Subcutaneous adipose tissue (tissue), 4 donors: ENCODE data around the gene RCBTB2. TPM values are rescaled to one million over a fixed set of nuclear protein-coding genes. Genes with fewer than 3 reads are reported as not detected.

Experiments
- CTCF ChIP-seq: fragments of 450-650 bp; IDR thresholded peaks from one replicate; pipeline ENCODE4 v1.5.1; 2016; ENCODE audit warnings: low read depth, mild to moderate bottlenecking, control low read depth, antibody characterized with exemption, moderate library complexity
- total RNA-seq, 4 donors: library from RNA; depleted of rRNA; stranded (reverse); fragments of >200 nt; gene quantifications; one replicate each; pipeline ENCODE4 v1.1.0, GENCODE V29; 2016

RCBTB2 gene
- total RNA-seq, 4 donors from 2014 or later: 10.9 to 21.1 (median 16.4) TPM

DNA sequence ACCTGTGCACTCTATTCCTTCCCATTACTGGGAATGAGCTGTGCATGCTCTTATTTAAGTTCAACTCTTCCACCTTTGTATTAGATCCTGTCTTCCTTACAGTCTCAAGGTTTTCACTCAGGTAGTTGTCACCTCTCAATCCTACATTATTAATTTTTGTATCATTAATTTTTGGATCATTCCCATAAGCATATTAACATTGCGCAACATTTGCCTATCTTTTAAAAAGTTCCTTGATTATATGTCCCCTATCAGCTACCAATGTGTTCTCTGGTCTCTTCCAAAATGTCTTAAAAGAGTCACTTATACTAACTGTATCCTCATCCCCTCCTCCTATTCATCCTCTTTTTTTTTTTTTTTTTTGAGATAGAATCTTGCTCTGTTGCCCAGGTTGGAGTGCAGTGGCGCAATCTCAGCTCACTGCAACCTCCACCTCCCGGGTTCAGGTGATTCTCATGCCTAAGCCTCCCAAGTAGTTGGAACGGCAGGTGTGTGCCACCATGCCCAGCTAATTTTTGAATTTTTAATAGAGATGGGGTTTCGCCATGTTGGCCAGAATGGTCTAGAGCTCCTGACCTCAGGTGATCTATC, 2.1 kb upstream of the RCBTB2 start:
- no peak for TF ChIP-seq CTCF

DNA sequence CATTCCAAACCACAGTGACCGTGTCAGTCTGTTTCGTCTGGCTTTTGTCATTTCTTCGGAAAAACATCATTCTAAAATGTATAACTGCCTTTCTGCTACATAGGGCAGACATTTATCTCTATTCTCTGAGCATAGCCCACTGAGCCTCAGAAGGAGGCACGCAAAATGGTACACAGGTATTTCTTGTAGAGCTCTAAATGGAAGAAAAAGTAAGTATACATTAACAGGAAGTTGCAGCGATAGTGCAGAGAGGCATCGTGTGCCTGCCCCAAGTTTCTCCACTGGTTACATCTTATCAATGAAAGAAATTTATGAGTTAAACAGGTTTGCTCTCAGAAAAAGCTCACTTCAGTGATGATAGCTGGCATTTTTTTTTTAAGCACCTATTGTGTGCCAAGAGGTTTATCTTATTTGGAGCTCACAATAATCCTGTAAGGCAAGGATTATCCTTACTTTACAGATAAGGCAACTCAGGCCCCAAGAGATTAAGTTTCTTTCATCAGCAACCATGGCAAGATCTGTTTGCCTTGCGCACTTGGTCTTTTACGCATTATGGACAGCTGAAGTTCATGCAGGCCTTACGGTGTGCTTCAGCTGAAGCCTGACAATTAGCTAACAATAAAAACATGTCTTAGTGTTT, 1.2 kb upstream of the RCBTB2 start:
- no peak for TF ChIP-seq CTCF

DNA sequence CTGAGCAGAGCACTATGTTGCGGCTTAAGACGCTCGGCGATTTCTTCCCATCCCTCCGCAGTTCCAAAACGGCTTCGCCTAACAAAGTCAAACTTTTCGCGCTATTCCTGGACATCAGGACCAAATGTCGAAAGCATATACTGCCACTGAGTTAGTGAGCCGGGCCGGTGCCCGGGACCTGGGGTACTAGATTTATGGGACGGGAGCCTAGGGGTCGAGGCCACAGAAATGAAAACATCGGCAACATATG, 699 bp downstream of the RCBTB2 start:
- no peak for TF ChIP-seq CTCF

DNA sequence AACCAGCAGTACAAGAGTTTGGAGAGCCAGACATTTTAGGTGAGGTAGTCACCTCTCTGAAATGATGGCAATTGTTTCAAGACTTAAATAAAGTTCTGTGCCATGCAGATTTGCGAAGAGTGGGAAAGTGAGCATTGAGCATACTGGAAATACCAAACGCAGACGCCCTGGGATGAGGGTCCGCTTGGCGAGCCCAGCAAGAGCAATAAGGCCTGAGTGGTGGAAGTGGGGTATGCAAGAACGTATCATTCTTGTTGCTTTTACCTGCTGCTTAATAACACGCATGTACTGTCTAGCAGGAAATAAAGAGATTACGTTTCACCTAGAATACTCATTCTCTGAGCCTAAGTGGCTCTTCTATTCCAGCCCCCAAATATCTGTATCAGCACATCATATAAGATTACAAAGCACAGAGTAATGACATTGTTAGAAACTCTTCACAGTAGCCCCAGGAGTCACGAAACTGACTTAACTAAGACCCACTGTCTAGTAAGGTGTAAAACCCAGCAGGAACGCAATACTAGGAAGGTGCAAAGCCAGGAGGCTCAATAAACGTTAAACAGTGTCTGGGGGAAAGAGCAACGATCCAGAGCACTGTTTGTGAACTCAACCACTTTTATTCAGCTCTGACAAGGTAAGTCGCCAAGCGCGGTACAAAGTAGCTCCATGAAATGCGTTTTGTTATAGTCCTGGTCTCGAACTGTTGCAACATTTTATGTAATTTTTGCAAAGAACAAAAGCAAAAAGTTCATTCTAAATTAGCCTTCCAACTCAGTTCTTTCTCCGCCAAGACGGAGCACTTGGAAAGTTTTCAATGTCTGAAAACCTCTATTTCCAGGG, 1.2 kb downstream of the RCBTB2 start:
- no peak for TF ChIP-seq CTCF

GRCh38 chr13:48530833-48531232, 2.0 kb downstream of the RCBTB2 start:
- TF ChIP-seq CTCF: no peak

- no peak for TF ChIP-seq CTCF
Observed at GRCh38 chr13:48528720-48529119, 4.2 kb downstream of the RCBTB2 start.

DNA sequence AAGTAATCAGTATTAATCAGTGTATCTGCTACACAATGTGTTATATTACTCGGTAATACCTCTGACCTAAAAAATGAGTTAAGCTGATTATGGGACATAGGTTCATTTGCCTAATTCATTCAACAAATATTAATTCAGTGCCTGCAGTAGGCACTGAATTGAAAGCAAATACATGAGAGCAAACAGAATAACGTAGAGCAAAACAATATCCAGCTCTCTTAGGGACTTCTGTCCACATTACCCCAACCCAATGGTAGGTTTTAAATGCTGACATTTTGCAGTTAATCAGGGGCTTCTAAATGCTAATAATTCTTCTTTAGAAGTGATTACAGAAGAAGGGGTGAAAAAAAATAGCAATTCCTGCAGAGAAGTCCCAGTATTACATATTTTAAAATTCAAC, 4.9 kb downstream of the RCBTB2 start:
- TF ChIP-seq CTCF: no peak
